Mesendoderm (in vitro differentiated cells): ENCODE results near the gene EYS.

Experiments used
- DNase-seq: peaks from one replicate; pipeline ENCODE4 v3.0.0; 2013
- H2AK5ac ChIP-seq: 2 replicates; pipeline ENCODE4 v1.6.1; 2013; ENCODE audit warnings: low read length, inconsistent platforms
- H2BK120ac ChIP-seq: 2 replicates; pipeline ENCODE4 v1.6.1; 2013; ENCODE audit warnings: low read depth, mild to moderate bottlenecking, low read length, moderate library complexity, mixed read lengths
- H2BK15ac ChIP-seq: replicated peaks from 2 replicates; pipeline ENCODE4 v1.6.1; 2013; ENCODE audit warnings: low read depth, mild to moderate bottlenecking, moderate library complexity
- H2BK5ac ChIP-seq: 2 replicates; pipeline ENCODE4 v1.6.1; 2013; ENCODE audit warnings: low read length, inconsistent platforms
- H3K18ac ChIP-seq: 2 replicates; pipeline ENCODE4 v1.6.1; 2013; ENCODE audit warnings: mild to moderate bottlenecking, low read length, mixed read lengths
- H3K23ac ChIP-seq: one replicate; pipeline ENCODE4 v1.6.1; 2013; ENCODE audit warnings: low read length
- H3K27ac ChIP-seq: 2 replicates; pipeline ENCODE4 v1.5.1; 2013; ENCODE audit warnings: low read depth, mild to moderate bottlenecking, inconsistent platforms, low read length, moderate library complexity
- H3K27me3 ChIP-seq: 2 replicates; pipeline ENCODE4 v1.6.1; 2013; ENCODE audit warnings: low read length, control low read depth, mild to moderate bottlenecking, inconsistent platforms; ENCODE audit not compliant: insufficient read depth, poor library complexity
- H3K36me3 ChIP-seq: 2 replicates; pipeline ENCODE4 v1.6.1; 2013; ENCODE audit warnings: low read length, inconsistent platforms; ENCODE audit not compliant: control insufficient read depth, insufficient read depth
- H3K4ac ChIP-seq: one replicate; pipeline ENCODE4 v1.6.1; 2013; ENCODE audit warnings: low read depth, mild to moderate bottlenecking, low read length, moderate library complexity
- H3K4me1 ChIP-seq: 2 replicates; pipeline ENCODE4 v1.6.1; 2013; ENCODE audit warnings: low read depth, low read length, inconsistent platforms; ENCODE audit not compliant: control insufficient read depth
- H3K4me2 ChIP-seq: 2 replicates; pipeline ENCODE4 v1.6.1; 2013; ENCODE audit warnings: low read length
- H3K4me3 ChIP-seq: 2 replicates; pipeline ENCODE4 v1.5.1; 2013; ENCODE audit warnings: mild to moderate bottlenecking, low read length
- H3K56ac ChIP-seq: one replicate; pipeline ENCODE4 v1.6.1; 2013; ENCODE audit warnings: low read length
- H3K79me1 ChIP-seq: 2 replicates; pipeline ENCODE4 v1.6.1; 2013; ENCODE audit warnings: low read length, inconsistent platforms
- H3K79me2 ChIP-seq: 2 replicates; pipeline ENCODE4 v1.6.1; 2013; ENCODE audit warnings: mild to moderate bottlenecking, low read length; ENCODE audit not compliant: control insufficient read depth, insufficient read depth
- H3K9ac ChIP-seq: 2 replicates; pipeline ENCODE4 v1.6.1; 2013; ENCODE audit warnings: low read length, inconsistent platforms
- H4K5ac ChIP-seq: one replicate; pipeline ENCODE4 v1.6.1; 2013; ENCODE audit warnings: low read length
- H4K8ac ChIP-seq: one replicate; pipeline ENCODE4 v1.6.1; 2013; ENCODE audit warnings: low read depth, mild to moderate bottlenecking, control low read depth, low read length, moderate library complexity
- WGBS: extraction: QIAGEN DNeasy Blood & Tissue Kit; methylation state at CpG from one replicate; pipeline ENCODE4 v1.1.7; 2013; ENCODE audit warnings: low lambda C conversion rate, missing lambda C conversion rate; ENCODE audit not compliant: insufficient coverage; ENCODE audit errors: extremely low coverage; 5-methylcytosine and 5-hydroxymethylcytosine counted together

The EYS gene

GRCh38 chr6:63709148-63709547, 1997.9 kb downstream of the EYS start:
- no peak overlapping the region for H3K4ac ChIP-seq
- no peak overlapping the region for H3K4me2 ChIP-seq
- H3K56ac ChIP-seq = no peak overlapping the region
- H3K23ac ChIP-seq = no peak overlapping the region
- H3K9ac ChIP-seq = no peak overlapping the region
- no peak overlapping the region for H3K27ac ChIP-seq
- H3K18ac ChIP-seq = no peak overlapping the region
- peaks cover 2% of the 10 kb centered on the region for H3K36me3 ChIP-seq
- no peak for DNase-seq
- H2AK5ac ChIP-seq = no peak overlapping the region
- H4K5ac ChIP-seq = no peak overlapping the region
- H4K8ac ChIP-seq = no peak overlapping the region
- H2BK120ac ChIP-seq = no peak overlapping the region
- H3K4me1 ChIP-seq = no peaks in the 10 kb centered on the region
- no peak overlapping the region for H2BK5ac ChIP-seq
- H3K79me1 ChIP-seq = no peaks in the 10 kb centered on the region
- H2BK15ac ChIP-seq = no peak overlapping the region
- no peak overlapping the region for H3K4me3 ChIP-seq
- no peaks in the 10 kb centered on the region for H3K79me2 ChIP-seq
- no peaks in the 10 kb centered on the region for H3K27me3 ChIP-seq

GRCh38 chr6:63708631-63709030, 1998.4 kb downstream of the EYS start:
- H3K9ac ChIP-seq = no peak overlapping the region
- no peak overlapping the region for H2BK5ac ChIP-seq
- no peaks in the 10 kb centered on the region for H3K79me2 ChIP-seq
- no peak overlapping the region for H3K4me2 ChIP-seq
- H3K18ac ChIP-seq = no peak overlapping the region
- H2AK5ac ChIP-seq = no peak overlapping the region
- H3K56ac ChIP-seq = no peak overlapping the region
- H3K27me3 ChIP-seq = no peaks in the 10 kb centered on the region
- no peak for DNase-seq
- H2BK15ac ChIP-seq = no peak overlapping the region
- no peak overlapping the region for H2BK120ac ChIP-seq
- no peak overlapping the region for H4K5ac ChIP-seq
- H3K4me1 ChIP-seq = no peaks in the 10 kb centered on the region
- no peak overlapping the region for H4K8ac ChIP-seq
- H3K4ac ChIP-seq = no peak overlapping the region
- peaks cover 2% of the 10 kb centered on the region for H3K36me3 ChIP-seq
- WGBS = no CpG with 5 or more reads among the region's 1 CpG
- H3K23ac ChIP-seq = no peak overlapping the region
- H3K79me1 ChIP-seq = no peaks in the 10 kb centered on the region
- no peak overlapping the region for H3K4me3 ChIP-seq
- H3K27ac ChIP-seq = no peak overlapping the region

GRCh38 chr6:63706630-63707029, 2000.4 kb downstream of the EYS start:
- H3K79me1 ChIP-seq = no peaks in the 10 kb centered on the region
- peaks cover 2% of the 10 kb centered on the region for H3K36me3 ChIP-seq
- H4K5ac ChIP-seq = no peak overlapping the region
- no peaks in the 10 kb centered on the region for H3K4me1 ChIP-seq
- no peaks in the 10 kb centered on the region for H3K27me3 ChIP-seq
- H4K8ac ChIP-seq = no peak overlapping the region
- H3K56ac ChIP-seq = no peak overlapping the region
- no peak overlapping the region for H3K4me2 ChIP-seq
- H3K79me2 ChIP-seq = no peaks in the 10 kb centered on the region
- no peak overlapping the region for H3K4ac ChIP-seq
- H2BK120ac ChIP-seq = no peak overlapping the region
- H3K23ac ChIP-seq = no peak overlapping the region
- no peak overlapping the region for H3K27ac ChIP-seq
- H2AK5ac ChIP-seq = no peak overlapping the region
- no CpG with 5 or more reads among the region's 2 CpGs for whole genome bisulfite sequencing
- H2BK15ac ChIP-seq = no peak overlapping the region
- H2BK5ac ChIP-seq = no peak overlapping the region
- H3K9ac ChIP-seq = no peak overlapping the region
- H3K4me3 ChIP-seq = no peak overlapping the region
- no peak overlapping the region for H3K18ac ChIP-seq
- DNase-seq = no peak

- no peaks in the 10 kb centered on the region for H3K27me3 ChIP-seq
- H3K56ac ChIP-seq = no peak overlapping the region
- H3K4me3 ChIP-seq = no peak overlapping the region
- WGBS = no CpG with 5 or more reads among the region's 2 CpGs
- no peak for DNase-seq
- no peak overlapping the region for H2AK5ac ChIP-seq
- no peaks in the 10 kb centered on the region for H3K4me1 ChIP-seq
- H3K4me2 ChIP-seq = no peak overlapping the region
- H4K5ac ChIP-seq = no peak overlapping the region
- no peak overlapping the region for H4K8ac ChIP-seq
- H3K9ac ChIP-seq = no peak overlapping the region
- no peak overlapping the region for H2BK120ac ChIP-seq
- no peaks in the 10 kb centered on the region for H3K79me2 ChIP-seq
- H2BK5ac ChIP-seq = no peak overlapping the region
- H3K27ac ChIP-seq = no peak overlapping the region
- H3K4ac ChIP-seq = no peak overlapping the region
- H3K79me1 ChIP-seq = no peaks in the 10 kb centered on the region
- no peak overlapping the region for H3K18ac ChIP-seq
- no peaks in the 10 kb centered on the region for H3K36me3 ChIP-seq
- H3K23ac ChIP-seq = no peak overlapping the region
- H2BK15ac ChIP-seq = no peak overlapping the region
These were observed 2001.3 kb downstream of the EYS start for GRCh38 chr6:63705707-63706106.

DNA sequence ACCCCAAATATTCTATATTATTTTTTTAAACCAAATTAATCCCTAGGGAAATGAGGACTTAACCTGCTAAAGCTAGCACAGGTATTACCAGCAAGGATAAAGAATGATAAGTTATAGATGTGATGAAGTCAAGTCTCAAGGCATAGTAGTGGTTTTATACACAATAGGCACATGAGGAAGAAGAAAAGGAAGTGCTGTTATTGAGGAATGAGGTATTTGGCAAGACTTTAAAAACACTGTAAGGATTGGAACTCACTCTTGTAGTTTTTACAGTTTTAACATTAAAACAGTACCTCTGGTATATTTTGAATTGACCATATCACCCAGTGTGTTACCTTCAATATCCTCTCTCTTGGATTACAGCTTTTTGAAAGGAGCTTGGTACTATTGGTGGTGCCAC, 2016.8 kb downstream of the EYS start:
- Histone ChIP-seq H2BK15ac (no peak overlapping the region), H3K56ac (no peak overlapping the region), H3K9ac (no peak overlapping the region), H4K8ac (no peak overlapping the region), H3K36me3 (peaks cover 2% of the 10 kb centered on the region), H3K79me2 (no peaks in the 10 kb centered on the region), H3K27ac (no peak overlapping the region), H4K5ac (no peak overlapping the region), H3K4me3 (no peak overlapping the region), H3K27me3 (no peaks in the 10 kb centered on the region), H3K4me2 (no peak overlapping the region), H2BK120ac (no peak overlapping the region), H2AK5ac (no peak overlapping the region), H3K23ac (no peak overlapping the region), H3K4ac (no peak overlapping the region), H3K79me1 (no peaks in the 10 kb centered on the region), H3K18ac (no peak overlapping the region), H3K4me1 (no peaks in the 10 kb centered on the region), H2BK5ac (no peak overlapping the region)
- no peak for DNase-seq

DNA sequence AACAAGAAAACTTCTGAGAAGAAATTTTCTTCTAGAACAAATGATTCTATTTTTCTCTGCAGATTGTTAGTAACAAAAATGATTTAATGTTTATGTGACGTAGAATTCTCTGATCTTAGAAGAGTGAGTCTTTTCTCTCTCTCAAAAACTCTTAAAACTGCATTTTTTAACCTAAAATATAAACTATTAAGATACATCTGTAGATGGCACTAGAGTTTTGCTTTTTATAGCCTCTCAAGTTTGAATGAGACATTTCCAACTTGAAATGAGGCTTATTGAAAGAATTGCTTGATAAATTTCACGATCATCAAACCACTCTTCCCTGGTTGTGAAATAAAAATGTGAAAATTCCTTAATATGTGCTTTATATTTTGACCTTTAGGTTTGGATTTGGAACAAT, 2017.6 kb downstream of the EYS start:
- Histone ChIP-seq H3K79me2 (no peaks in the 10 kb centered on the region), H4K8ac (no peak overlapping the region), H3K18ac (no peak overlapping the region), H2BK120ac (no peak overlapping the region), H2AK5ac (no peak overlapping the region), H3K4ac (no peak overlapping the region), H2BK15ac (no peak overlapping the region), H3K79me1 (no peaks in the 10 kb centered on the region), H3K36me3 (peaks cover 2% of the 10 kb centered on the region), H2BK5ac (no peak overlapping the region), H3K27ac (no peak overlapping the region), H3K56ac (no peak overlapping the region), H4K5ac (no peak overlapping the region), H3K9ac (no peak overlapping the region), H3K27me3 (no peaks in the 10 kb centered on the region), H3K4me3 (no peak overlapping the region), H3K4me2 (no peak overlapping the region), H3K23ac (no peak overlapping the region), H3K4me1 (no peaks in the 10 kb centered on the region)
- no peak for DNase-seq
- WGBS = no CpG with 5 or more reads among the region's 2 CpGs
